22Rv1 (cell line): ENCODE data around the gene EPN1.

Experiments
- H3K27ac ChIP-seq: fragments of 450-650 bp; 2 replicates; pipeline ENCODE4 v1.5.1; 2017
- ZFX ChIP-seq: fragments of 450-650 bp; IDR thresholded peaks from 2 replicates; pipeline ENCODE4 v1.6.1; 2017; ENCODE audit warnings: antibody characterized with exemption, borderline replicate concordance
- TF ChIP-seq, protein P1 (sequence below): fragments of 450-650 bp; IDR thresholded peaks from 2 replicates; pipeline ENCODE4 v1.5.1; 2017; ENCODE audit warnings: mild to moderate bottlenecking

Gene EPN1

DNA sequence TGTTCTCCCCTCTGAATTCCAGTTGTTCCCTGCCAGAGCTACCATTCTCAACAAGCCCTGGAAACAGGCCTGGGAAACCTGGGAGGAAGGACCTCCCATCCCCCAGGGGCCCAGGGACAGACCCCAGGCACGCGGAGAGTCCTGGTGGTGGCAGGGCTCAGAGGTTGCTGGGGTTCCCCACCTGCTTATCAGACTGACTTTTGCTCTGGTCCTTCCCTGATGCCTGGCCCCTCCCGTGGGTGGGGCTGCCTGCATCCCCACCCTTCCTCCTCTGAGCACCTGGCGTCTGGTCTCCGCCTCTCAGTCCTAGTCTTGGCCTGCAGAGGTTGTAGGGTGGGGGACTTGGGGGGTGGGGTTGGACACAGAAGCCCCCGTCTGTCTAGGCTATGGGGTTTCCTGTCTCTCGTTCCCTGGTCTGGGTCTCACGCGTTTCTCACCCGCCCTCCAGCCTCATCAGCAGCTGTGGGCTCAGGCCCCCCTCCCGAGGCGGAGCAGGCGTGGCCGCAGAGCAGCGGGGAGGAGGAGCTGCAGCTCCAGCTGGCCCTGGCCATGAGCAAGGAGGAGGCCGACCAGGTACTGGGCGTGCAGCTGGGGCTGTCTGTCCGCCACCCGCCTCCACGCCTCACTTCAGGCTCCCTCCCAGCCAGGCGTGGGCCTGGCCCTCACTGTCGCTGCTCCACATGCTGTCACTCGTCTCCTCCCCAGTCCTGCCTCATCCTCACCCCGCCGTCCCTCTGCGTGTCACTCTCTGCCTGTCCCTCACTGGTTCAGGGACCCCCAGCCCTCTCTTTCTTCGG, 13.6 kb downstream of the EPN1 start:
- TF ChIP-seq ZFX: no peak
- TF ChIP-seq, protein P1, sequence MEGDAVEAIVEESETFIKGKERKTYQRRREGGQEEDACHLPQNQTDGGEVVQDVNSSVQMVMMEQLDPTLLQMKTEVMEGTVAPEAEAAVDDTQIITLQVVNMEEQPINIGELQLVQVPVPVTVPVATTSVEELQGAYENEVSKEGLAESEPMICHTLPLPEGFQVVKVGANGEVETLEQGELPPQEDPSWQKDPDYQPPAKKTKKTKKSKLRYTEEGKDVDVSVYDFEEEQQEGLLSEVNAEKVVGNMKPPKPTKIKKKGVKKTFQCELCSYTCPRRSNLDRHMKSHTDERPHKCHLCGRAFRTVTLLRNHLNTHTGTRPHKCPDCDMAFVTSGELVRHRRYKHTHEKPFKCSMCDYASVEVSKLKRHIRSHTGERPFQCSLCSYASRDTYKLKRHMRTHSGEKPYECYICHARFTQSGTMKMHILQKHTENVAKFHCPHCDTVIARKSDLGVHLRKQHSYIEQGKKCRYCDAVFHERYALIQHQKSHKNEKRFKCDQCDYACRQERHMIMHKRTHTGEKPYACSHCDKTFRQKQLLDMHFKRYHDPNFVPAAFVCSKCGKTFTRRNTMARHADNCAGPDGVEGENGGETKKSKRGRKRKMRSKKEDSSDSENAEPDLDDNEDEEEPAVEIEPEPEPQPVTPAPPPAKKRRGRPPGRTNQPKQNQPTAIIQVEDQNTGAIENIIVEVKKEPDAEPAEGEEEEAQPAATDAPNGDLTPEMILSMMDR: no peak
- no peak overlapping the region for H3K27ac ChIP-seq

DNA sequence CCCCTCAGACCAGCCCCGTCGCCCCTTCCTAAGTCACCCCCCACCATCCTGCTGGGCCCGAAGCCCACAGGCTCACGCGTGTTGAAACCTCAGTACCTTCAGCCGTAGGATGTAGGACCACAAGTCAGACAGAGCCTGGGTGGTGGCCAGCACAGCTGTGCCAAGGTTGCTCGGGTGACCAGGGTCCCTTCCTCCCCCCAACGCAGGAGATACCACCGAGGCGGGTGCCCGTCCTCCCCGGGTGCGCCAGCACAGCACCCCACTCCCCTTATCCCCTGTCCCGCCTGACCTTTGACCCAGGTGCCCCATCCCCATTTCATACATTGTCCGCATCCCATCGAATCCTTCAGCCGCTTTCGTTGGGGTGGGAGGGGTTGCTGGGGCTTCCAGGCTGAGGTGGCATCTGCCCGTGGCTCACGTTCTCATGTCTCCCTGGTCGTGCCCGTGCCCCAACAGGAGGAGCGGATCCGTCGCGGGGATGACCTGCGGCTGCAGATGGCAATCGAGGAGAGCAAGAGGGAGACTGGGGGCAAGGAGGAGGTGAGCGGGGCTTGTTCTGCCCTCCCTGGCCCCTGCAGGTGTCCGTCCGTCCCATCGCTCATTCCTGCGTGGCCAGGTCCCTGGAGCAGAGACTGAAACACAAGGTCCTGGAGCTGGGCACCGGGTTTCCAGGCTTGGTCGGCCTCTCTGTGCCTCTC, 14.5 kb downstream of the EPN1 start:
- H3K27ac ChIP-seq: no peak overlapping the region
- TF ChIP-seq ZFX: no peak
- TF ChIP-seq, protein P1: no peak

DNA sequence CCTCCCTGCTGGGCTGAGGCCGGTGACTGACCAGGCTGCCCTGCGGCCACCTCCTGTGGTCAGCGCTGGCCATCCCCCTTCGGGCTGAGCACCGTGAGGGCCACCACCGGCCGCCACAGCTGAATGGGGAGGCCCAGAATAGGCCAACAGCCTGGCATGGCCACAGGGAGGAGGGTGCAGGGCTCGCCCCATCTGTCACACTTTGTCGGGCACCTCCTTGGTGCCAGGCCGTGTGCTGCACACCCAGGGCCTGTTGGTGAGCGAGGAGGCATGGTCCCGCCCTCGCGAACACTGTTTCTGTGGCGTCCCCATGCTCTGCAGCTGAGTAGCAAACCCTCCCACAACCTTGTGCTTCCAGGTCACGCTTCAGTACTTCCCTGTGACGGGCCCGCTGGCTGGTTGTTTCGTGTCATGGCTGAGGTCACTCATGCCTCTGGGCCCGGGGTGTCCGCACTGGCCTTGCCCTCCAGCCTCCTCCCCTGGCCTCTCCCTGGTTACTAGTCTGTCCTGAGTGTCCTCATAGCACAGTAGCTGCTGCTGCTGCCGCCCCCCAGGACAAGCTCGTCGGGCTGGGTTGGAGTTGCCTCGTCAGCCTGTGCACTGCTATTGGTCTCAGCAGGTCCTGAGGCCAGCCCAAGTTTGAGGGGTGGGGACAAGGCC, 15.2 kb downstream of the EPN1 start:
- TF ChIP-seq, protein P1: no peak
- TF ChIP-seq ZFX: no peak
- no peak overlapping the region for H3K27ac ChIP-seq

DNA sequence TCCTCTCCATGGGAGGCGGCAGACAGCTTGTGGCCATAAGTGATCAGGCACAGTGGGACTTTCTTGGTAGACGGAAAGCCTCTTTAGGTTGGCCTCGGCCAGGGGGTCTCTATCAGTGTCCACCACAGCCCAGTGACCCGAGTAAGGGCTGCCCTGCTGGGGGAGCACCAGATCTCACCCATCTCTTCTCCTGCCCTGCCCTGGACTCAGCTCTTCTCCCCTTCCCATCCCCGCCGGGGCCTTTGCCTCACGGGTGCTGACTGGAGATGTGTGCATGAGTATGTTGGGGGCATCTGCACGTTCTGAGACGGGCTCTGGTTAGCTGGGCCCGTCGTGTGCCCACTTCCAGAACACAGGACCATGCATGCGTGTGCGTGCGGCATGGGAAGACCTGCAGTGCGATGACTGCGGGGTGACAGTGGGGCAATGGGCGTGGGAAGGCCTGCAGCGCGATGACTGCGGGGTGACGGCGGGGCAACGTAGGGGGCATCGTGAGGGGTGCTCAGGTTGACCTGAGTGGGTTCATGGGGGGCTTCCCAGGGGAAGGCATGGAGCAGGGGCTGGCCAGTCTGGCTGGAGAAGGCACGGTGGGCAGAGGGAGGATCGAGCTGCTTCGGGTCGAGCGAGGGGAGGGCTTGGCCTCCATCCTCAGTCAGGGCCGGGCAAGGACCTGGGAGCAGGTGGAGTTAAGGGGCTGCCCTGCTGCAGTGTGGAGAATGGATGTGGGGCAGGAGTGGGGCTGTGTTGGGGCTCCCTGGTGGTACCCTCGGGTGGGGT, 15.9 kb downstream of the EPN1 start:
- TF ChIP-seq ZFX: no peak
- TF ChIP-seq, protein P1: no peak
- no peak overlapping the region for H3K27ac ChIP-seq

DNA sequence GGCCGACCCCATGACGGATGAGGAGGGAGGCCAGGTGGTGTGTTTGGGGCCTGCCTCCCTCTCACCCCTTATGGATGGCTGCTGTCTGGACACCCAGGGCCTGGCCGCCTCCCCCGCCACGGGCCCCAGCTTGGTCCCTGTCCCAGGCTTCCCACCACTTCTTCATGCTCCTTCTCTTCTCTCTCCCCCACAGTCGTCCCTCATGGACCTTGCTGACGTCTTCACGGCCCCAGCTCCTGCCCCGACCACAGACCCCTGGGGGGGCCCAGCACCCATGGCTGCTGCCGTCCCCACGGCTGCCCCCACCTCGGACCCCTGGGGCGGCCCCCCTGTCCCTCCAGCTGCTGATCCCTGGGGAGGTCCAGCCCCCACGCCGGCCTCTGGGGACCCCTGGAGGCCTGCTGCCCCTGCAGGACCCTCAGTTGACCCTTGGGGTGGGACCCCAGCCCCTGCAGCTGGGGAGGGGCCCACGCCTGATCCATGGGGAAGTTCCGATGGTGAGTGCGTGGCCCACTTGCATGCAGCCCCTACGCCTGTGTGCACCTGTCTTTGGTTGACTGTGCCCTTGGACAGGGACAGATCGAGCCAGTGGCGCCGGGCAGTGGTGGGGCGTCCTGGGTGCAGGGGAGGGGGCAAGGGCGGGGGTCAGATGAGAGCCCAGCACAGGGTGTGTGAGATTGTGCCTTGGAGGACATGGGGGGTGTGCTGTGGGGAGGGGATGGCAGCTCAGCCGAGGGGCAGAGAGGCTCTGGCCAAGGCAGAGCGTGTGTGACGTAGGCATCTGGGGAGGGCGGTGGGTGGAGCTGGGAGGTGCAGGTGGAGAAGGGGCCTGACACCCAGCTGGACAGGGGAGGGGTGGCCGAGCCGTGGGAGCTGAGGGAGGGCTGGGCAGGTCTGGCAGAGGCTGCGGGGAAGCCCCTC, 16.8 kb downstream of the EPN1 start:
- no peak overlapping the region for H3K27ac ChIP-seq
- no peak for TF ChIP-seq ZFX
- TF ChIP-seq, protein P1: no peak

DNA sequence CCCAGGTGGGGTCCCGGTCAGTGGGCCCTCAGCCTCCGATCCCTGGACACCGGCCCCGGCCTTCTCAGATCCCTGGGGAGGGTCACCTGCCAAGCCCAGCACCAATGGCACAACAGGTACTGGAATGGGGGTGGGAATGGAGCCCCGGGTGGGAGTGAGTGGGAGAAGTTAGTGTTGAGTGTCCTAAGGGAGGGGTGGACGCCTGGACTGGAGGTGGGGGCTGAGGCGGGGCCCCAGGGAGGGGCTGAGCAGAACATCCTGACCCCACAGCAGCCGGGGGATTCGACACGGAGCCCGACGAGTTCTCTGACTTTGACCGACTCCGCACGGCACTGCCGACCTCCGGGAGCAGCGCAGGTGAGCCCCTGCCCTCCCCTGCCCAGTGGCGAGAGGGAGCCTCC, 17.7 kb downstream of the EPN1 start:
- H3K27ac ChIP-seq: no peak overlapping the region
- TF ChIP-seq ZFX: no peak
- TF ChIP-seq, protein P1: no peak
